22Rv1 (cell line): ENCODE data around the gene KRTAP12-2.
"Not testable (repeated sequence)": the region's sequence is repeated elsewhere in the genome, so short reads cannot be mapped to it uniquely, and the experiment has no call there.

Experiments used
- H3K27ac ChIP-seq: fragments of 450-650 bp; 2 replicates; pipeline ENCODE4 v1.5.1; 2017
- ZFX ChIP-seq: fragments of 450-650 bp; IDR thresholded peaks from 2 replicates; pipeline ENCODE4 v1.6.1; 2017; ENCODE audit warnings: antibody characterized with exemption, borderline replicate concordance
- TF ChIP-seq, protein P1 (sequence below): fragments of 450-650 bp; IDR thresholded peaks from 2 replicates; pipeline ENCODE4 v1.5.1; 2017; ENCODE audit warnings: mild to moderate bottlenecking

The KRTAP12-2 gene

DNA sequence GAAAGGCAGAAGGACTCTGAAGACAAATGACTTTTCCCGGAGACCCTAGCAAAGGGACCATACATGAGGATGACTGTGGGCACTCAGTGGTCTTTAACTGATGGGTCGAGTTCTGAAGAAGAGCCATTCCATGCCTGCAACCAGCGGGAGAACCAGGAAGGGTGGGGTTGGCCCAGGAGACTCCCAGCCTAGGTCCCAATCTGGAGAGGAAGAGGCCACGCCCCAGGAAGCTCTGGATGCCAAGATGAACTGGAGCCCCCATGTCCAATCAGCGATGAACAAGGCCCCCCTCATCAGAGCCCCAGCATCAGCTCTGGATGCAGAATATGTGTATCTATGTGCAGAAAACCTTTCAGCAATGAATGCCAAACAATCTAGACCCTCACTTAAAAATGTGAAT lies 26.0 kb downstream of the KRTAP12-2 start:
- TF ChIP-seq, protein P1, sequence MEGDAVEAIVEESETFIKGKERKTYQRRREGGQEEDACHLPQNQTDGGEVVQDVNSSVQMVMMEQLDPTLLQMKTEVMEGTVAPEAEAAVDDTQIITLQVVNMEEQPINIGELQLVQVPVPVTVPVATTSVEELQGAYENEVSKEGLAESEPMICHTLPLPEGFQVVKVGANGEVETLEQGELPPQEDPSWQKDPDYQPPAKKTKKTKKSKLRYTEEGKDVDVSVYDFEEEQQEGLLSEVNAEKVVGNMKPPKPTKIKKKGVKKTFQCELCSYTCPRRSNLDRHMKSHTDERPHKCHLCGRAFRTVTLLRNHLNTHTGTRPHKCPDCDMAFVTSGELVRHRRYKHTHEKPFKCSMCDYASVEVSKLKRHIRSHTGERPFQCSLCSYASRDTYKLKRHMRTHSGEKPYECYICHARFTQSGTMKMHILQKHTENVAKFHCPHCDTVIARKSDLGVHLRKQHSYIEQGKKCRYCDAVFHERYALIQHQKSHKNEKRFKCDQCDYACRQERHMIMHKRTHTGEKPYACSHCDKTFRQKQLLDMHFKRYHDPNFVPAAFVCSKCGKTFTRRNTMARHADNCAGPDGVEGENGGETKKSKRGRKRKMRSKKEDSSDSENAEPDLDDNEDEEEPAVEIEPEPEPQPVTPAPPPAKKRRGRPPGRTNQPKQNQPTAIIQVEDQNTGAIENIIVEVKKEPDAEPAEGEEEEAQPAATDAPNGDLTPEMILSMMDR, result no peak
- no peak for TF ChIP-seq ZFX
- H3K27ac ChIP-seq, result no peak overlapping the region

DNA sequence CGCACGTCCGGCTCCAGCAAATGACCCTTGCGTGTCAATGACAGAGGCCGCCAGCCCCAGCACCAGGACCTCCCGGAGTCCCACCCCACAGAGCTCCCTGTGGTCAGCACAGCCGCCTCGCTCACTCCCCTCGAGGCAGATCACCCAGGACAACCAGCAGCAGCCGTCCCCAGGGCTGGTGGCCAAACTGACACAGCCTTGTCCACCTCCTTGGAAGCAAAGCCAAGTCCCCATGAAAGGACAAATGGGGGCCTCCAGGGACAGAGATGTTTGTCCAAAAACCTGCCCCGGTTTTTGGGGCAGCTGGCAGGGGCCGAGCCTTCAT lies 27.4 kb downstream of the KRTAP12-2 start:
- no peak for TF ChIP-seq ZFX
- TF ChIP-seq, protein P1, result no peak
- no peak overlapping the region for H3K27ac ChIP-seq

DNA sequence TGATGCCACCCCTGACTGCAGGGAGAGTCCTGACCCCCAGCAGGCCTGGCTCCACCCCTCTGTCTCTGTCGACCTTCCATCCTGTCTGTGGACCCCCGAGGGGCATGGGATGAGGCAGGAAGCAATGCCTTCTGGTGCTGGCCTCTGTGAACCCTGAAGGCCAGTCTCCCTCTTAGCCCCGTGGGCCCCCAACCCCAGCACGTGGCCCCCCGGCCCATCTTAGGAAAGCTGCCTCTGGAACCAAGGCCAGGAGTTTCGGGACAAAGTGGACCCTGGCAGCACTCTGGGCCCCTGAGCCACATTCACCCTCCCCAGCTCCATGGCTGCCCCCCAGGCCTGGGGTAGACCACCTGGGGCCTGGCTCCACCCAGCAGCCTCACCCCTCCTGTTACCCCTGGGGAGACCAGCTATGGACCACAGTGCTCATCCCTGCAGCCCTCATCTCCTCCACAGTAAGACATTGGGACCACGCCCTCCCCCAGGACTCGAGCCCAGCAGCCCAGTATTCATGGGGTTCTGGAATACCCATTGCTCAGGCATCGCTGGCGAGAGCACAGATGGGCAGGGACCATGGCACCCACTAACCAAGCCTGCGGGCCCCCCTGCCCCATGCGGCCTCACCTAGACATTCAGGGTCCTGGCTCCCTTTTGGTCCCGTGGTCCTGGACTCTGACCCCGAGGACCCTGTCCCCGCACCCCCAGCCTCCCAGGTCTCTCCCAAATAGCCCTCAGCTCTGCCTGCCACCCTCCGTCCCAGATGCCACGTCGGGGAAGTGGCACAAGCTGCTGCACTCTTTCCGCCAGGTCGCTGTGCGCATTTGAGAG lies 28.0 kb downstream of the KRTAP12-2 start:
- not testable (repeated sequence) for H3K27ac ChIP-seq

DNA sequence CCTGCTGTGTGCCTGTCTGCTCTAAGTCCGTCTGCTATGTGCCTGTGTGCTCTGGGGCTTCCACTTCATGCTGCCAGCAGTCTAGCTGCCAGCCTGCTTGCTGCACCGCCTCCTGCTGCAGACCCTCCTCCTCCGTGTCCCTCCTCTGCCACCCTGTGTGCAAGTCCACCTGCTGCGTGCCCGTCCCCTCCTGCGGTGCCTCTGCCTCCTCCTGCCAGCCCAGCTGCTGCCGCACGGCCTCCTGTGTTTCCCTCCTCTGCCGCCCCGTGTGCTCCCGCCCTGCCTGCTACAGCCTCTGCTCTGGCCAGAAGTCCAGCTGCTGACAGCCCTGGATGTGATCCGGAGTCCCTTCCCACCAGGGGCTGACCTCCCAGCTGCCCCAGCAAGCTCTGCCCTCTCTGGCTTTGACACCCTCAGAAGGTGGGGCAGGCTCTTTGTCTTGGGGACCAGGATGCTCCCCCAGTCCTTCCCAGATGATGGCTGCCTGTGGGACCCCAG lies 28.8 kb downstream of the KRTAP12-2 start:
- not testable (repeated sequence) for H3K27ac ChIP-seq

DNA sequence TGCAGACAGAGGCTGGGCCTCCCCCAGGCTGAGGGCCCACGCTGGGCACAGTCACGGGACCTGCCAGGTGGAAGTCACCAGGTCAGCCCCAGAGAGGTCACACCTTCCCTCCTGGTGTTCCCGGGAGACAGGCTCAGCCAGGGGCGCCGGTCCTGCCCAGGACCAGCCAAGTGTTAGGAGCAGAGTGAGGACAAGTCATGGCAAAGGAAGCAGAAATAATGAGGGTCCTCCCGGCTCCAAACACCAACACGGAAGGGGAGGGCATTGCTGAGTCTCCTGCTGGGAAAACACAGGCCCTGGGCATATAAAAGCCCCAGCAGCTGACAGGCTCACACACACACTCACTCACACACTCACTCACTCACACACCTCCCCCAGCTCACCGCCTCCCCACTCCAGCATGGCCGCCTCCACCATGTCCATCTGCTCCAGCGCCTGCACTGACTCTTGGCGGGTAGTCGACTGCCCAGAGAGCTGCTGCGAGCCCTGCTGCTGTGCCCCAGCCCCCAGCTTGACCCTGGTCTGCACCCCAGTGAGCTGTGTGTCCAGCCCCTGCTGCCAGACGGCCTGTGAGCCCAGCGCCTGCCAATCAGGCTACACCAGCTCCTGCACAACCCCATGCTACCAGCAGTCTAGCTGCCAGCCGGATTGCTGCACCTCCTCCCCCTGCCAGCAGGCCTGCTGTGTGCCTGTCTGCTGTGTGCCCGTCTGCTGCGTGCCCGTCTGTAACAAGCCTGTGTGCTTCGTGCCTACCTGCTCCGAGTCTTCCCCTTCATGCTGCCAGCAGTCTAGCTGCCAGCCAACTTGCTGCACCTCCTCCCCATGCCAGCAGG lies 29.5 kb downstream of the KRTAP12-2 start, which contains the start of gene KRTAP10-10:
KRTAP10-10 (plus strand) TSS at position 339 of the 833 bp plus-strand sequence; CDS start at position 401, 62 bp downstream.
- no peak for TF ChIP-seq ZFX
- TF ChIP-seq, protein P1, result no peak
- no peak within 1 kb of the TSS for H3K27ac ChIP-seq

DNA sequence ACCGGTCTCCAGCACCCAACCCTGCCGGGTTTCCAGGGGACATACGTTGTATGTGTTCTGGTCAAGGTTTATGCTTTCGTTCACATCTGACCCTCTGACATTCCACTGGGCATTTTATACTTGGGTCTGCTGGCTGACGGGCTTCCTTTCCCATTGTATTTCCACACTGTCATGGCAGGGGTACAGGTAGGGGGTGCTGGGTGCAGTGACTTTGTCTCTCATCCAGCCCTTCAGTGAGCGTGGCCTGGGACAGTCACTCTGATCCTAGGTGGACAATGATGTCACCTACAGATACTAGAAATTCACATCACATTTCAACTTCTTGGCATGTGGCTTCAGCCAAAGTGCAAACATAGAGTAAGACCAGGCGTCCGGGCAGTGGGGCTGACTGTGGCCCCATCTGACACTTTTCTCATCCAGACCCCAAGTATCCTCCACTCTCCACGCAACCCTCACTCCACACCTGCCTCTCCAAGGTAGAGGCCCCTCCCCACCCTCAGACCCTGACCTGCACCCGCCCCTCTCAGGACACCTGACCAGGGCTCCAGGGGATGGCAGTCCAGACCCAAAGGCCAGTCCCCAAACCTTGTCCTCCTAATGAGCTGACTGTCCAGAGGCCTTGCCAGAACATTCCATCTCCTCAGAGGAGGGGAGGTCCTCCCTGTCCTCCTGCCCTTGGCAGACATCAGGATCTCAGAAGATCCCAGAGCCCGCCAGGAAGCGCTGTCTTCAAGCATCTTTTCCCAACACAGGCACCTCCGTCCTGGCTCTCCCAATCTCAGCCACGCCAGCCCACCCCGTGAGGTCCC lies 30.3 kb downstream of the KRTAP12-2 start:
- TF ChIP-seq, protein P1, result no peak

DNA sequence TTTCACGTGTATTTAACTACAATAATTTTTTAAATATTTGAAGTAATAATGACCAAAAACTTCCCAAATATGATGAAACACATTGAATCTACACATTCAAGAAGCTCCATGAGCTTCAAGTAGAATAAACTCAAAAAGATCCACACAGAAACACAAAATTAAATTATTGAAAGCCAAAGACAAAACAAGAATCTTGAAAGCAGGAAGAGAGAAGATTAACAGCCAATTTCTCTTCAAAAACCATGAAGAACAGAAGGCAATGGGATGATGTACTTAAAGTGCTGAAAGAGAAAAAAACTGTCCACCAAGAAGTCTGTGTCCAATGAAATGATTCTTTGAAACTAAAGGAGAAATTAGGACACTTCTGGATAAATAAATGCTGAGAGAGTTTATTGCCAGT lies 34.7 kb downstream of the KRTAP12-2 start:
- TF ChIP-seq, protein P1, result no peak
- no peak for TF ChIP-seq ZFX

More for the DNA sequence above, 30.3 kb downstream of the KRTAP12-2 start:
- H3K27ac ChIP-seq, result no peak overlapping the region

More for the DNA sequence above, 34.7 kb downstream of the KRTAP12-2 start:
- H3K27ac ChIP-seq, result no peak overlapping the region
